Measurements from ENCODE around the gene PSMB1. TPM values are rescaled to one million over a fixed set of nuclear protein-coding genes. Genes with fewer than 3 reads are reported as not detected.

The PSMB1 gene
- total RNA-seq, 6 experiments from 2014 or later, result 227 to 265 (median 252) TPM

DNA sequence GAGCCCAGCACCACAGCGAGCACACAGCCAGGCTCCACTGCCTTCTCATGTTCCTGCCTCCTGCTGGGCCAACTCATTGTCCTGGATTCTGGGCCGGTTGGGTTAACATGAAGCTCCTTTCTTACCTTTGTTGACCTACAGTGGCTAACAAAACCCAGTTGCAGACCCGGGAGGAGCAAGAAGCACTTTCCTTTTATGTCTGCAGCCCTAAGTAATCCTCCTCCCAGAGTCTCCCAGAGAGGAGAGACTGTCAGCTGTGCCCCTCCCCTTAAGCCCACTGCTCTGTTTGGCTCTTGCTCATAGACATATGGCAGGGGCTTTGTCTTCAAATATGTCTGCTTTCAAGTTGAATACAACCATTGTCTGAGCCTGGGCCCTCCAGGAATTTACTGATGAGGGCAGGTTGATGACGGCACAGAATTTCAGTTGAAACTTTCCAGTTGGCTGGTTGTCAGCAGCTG lies 55.2 kb downstream of the PSMB1 start:
- DNase-seq, result no peak
- H3K36me3 Mint-ChIP-seq (ENCODE audit: low read depth), result peaks cover 18% of the 10 kb centered on the region
- no peak overlapping the region for H3K4me3 Mint-ChIP-seq
- H3K9me3 Mint-ChIP-seq, result peaks cover 21% of the 10 kb centered on the region
- H3K27ac Mint-ChIP-seq, result no peak overlapping the region
- no peak for TF ChIP-seq CTCF (IDR thresholded peaks at IDR 0.05)
- peaks cover 27% of the 10 kb centered on the region for H3K27me3 Mint-ChIP-seq (ENCODE audit: insufficient read depth)
- H3K4me1 Mint-ChIP-seq (ENCODE audit: low read depth), result no peaks in the 10 kb centered on the region

DNA sequence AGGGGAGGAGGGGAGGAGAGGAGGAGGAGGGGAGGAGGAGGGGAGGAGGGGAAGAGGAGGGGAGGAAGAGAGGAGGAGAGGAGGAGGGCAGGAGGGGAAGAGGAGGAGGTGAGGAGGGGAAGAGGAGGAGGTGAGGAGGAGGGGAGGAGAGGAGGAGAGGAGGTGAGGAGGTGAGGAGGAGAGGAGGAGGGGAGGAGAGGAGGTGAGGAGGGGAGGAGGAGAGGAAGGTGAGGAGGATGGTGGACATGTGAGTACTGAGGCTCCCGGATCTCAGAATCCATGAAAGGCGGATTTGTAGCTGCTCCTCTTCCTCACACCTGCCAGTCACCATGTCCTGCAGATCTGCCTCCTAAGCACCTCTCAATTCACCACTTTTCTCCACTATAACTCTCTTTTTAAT lies 59.8 kb downstream of the PSMB1 start:
- Mint-ChIP-seq H3K4me3 (no peak overlapping the region), H3K27ac (no peak overlapping the region), H3K9me3 (no peaks in the 10 kb centered on the region), H3K4me1 (ENCODE audit: low read depth) (no peaks in the 10 kb centered on the region), H3K27me3 (ENCODE audit: insufficient read depth) (peaks cover 28% of the 10 kb centered on the region), H3K36me3 (ENCODE audit: low read depth) (no peaks in the 10 kb centered on the region)
- TF ChIP-seq CTCF (IDR thresholded peaks at IDR 0.05), result no peak
- no peak for DNase-seq

DNA sequence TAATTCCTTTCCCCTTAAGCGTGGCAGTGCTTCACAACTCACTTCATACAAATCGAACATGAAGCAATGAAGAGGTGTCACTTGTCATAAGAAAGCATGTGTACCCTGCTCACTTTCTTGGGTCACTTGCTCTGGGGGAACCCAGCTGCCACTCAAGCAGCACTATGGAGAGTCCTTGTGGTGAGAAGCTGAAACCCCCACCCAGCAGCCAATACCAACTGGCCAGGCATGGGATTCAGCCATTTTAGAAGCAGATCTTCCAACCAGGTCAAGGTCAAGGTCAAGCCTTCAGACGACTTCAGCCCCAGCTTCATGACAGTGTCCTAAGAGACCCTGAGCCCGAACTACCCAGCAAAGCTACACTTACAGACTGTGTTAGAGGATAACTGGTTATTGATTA lies 62.8 kb downstream of the PSMB1 start:
- TF ChIP-seq CTCF (IDR thresholded peaks at IDR 0.05), result no peak
- Mint-ChIP-seq H3K4me3 (no peak overlapping the region), H3K36me3 (ENCODE audit: low read depth) (no peaks in the 10 kb centered on the region), H3K27me3 (ENCODE audit: insufficient read depth) (peaks cover 23% of the 10 kb centered on the region), H3K9me3 (no peaks in the 10 kb centered on the region), H3K27ac (no peak overlapping the region), H3K4me1 (ENCODE audit: low read depth) (no peaks in the 10 kb centered on the region)
- DNase-seq, result no peak

GRCh38 chr6:170489836-170490235 lies 63.3 kb downstream of the PSMB1 start:
- Mint-ChIP-seq H3K4me1 (ENCODE audit: low read depth) (no peaks in the 10 kb centered on the region), H3K27me3 (ENCODE audit: insufficient read depth) (peaks cover 24% of the 10 kb centered on the region), H3K27ac (no peak overlapping the region), H3K9me3 (no peaks in the 10 kb centered on the region), H3K36me3 (ENCODE audit: low read depth) (no peaks in the 10 kb centered on the region), H3K4me3 (no peak overlapping the region)
- no peak for DNase-seq
- TF ChIP-seq CTCF (IDR thresholded peaks at IDR 0.05), result no peak

GRCh38 chr6:170487707-170488329 lies 65.3 kb downstream of the PSMB1 start:
- no peaks in the 10 kb centered on the region for H3K4me1 Mint-ChIP-seq (ENCODE audit: low read depth)
- no peak for TF ChIP-seq CTCF (IDR thresholded peaks at IDR 0.05)
- H3K36me3 Mint-ChIP-seq (ENCODE audit: low read depth), result no peaks in the 10 kb centered on the region
- no peak overlapping the region for H3K27ac Mint-ChIP-seq
- no peak for DNase-seq
- peaks cover 17% of the 10 kb centered on the region for H3K27me3 Mint-ChIP-seq (ENCODE audit: insufficient read depth)
- peaks cover 1% of the 10 kb centered on the region; the same call in 1 of the 2 replicates for H3K9me3 Mint-ChIP-seq
- H3K4me3 Mint-ChIP-seq, result no peak overlapping the region
